Measurements from ENCODE around the gene BACH2. TPM values are rescaled to one million over a fixed set of nuclear protein-coding genes. Genes with fewer than 3 reads are reported as not detected.

Gene BACH2
- total and polyA plus RNA-seq, 10 of the 15 experiments (the other 5 are each of a cell fraction or from before 2014, with no cell fraction given): 0.03 to 0.28 (median 0.04) TPM; not detected in 3

DNA sequence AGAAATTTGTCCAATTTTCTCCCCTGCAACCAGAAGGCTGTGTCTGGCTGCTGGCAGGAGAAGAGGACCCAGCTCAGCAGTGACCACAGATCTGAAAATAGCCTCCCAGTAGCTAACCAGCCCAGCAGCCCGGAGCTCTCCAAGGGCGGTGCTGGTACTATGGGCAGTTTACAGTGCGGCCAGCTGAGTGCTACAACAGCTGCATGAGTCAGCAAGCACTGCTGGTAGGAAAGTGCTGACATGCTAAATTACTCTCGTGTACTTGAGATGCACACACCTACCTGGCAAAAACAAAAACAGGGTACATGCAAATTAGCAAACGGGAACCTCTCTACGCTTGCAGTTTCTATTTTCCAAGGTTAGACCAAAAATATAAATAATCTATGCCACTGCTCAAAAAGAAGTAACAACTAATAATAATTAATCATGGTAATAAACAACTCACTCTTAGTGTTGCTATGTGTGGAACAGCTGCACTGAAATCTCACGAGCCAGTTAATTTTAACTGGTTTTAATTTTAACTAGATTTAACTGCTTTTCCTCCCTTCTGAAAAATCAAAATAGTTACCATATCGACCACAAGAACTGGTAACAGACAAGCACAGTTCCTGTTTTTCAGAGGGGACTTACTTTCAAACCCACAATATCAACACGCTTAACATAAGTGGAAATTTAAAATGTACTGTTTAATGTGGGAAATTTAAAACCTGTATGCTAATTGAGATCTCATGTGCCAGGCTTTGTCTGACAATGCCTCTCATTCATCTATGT, 10.8 kb downstream of the BACH2 start:
- WGBS (ENCODE audit: insufficient coverage, insufficient replicate concordance, low lambda C conversion rate, missing lambda C conversion rate): 1% methylated on average over 9 of the region's 9 CpGs
- Histone ChIP-seq H3K9me3 (replicated peaks; ENCODE audit: control insufficient read depth, insufficient read depth, low read length) (peaks cover 17% of the 10 kb centered on the region), H4K20me1 (ENCODE audit: control insufficient read depth, insufficient read depth) (no peaks in the 10 kb centered on the region), H3K4me3 (peak overlapping the region; percentile 19; the same call in 1 of the 2 replicates), H3K27me3 (replicated peaks in 1 of 2; ENCODE audit: control insufficient read depth in 2 of 2, insufficient read depth in 2 of 2, low read length in 1 of 2) (peaks cover 0 to 3% of the 10 kb centered on the region in 2 experiments; a peak in 1 of 4 replicates), H3K4me1 (ENCODE audit: control insufficient read depth, insufficient read depth, low read length) (peaks cover 24% of the 10 kb centered on the region), H3K36me3 (ENCODE audit: control insufficient read depth in 2 of 2, insufficient read depth in 2 of 2, low read length in 1 of 2) (no peaks in the 10 kb centered on the region), H3K9ac (ENCODE audit: control insufficient read depth, insufficient read depth, low read length) (no peak overlapping the region), H2AFZ (ENCODE audit: control insufficient read depth, low read depth, low read length) (no peak overlapping the region), H3K27ac (ENCODE audit: control insufficient read depth, insufficient read depth) (peak overlapping the region; percentile 68; the same call in 1 of the 2 replicates), H3K4me2 (ENCODE audit: control insufficient read depth, insufficient read depth) (peak overlapping the region; percentile 98), H3K79me2 (ENCODE audit: control insufficient read depth, insufficient read depth, low read length) (no peaks in the 10 kb centered on the region)
- RAD21 ChIA-PET (ENCODE audit: unreplicated experiment): interaction anchor here (1.0 to 2.0 kb wide), 7 partner anchors 12 to 345 kb away, joined by 3 to 13 read pairs (median 5); no protein-coding TSS in a partner anchor
- no TSS peak for BruUV-seq (replicated peaks)
- SMC1A ChIA-PET (ENCODE audit: uncharacterized antibody, unreplicated experiment): interaction anchor here (1.0 to 6.1 kb wide), 6 partner anchors 22 to 193 kb away, joined by 3 to 38 read pairs (median 4); no protein-coding TSS in a partner anchor
- FAIRE-seq (peak; percentile 27), ATAC-seq (peak; percentile 88), DNase-seq (ENCODE audit: low read depth, low spot score) (peak; percentile 71)
- POLR2A ChIA-PET: interaction anchor here (0.5 to 1.0 kb wide), 3 partner anchors 97 to 1635 kb away, joined by 3 read pairs; no protein-coding TSS in a partner anchor
- CTCF ChIA-PET: interaction anchor here (1.2 to 7.5 kb wide), 6 partner anchors 12 to 575 kb away, joined by 3 to 64 read pairs (median 14); no protein-coding TSS in a partner anchor
- in situ Hi-C loops (cut with MboI) (loop anchor here (5.0 to 10.0 kb wide), 2 partner anchors 192 to 451 kb away; no protein-coding TSS in a partner anchor), intact Hi-C loops (cut with micrococcal nuclease; ENCODE audit: unreplicated experiment) (loop anchor here (2.0 to 5.0 kb wide), 4 partner anchors 83 to 187 kb away; no protein-coding TSS in a partner anchor)
- no peak for TF ChIP-seq MYC (IDR thresholded peaks at IDR 0.05; ENCODE audit: insufficient read depth, insufficient read length, insufficient replicate concordance, low read length, severe bottlenecking)
- TF ChIP-seq POU2F2 (IDR thresholded peaks at IDR 0.05; ENCODE audit: borderline replicate concordance, low read depth, low read length): peak; percentile 88; the same call in 2 of the 3 replicates
- peak; percentile 78 to 83; a peak in 3 of 4 replicates for TF ChIP-seq IKZF2 (IDR thresholded peaks at IDR 0.05)
- TF ChIP-seq JUND (IDR thresholded peaks at IDR 0.05; ENCODE audit: low read depth, low read length): 0 out of 2 replicates have a peak, but pooled peaks have one; percentile 32
- peak; percentile 44 for TF ChIP-seq NR2F1 (conservative IDR thresholded peaks at IDR 0.05)
- peak; percentile 29; the same call in 1 of the 2 replicates for TF ChIP-seq LARP7 (IDR thresholded peaks at IDR 0.05)
- TF ChIP-seq ZBTB11 (CRISPR knock-in tag; IDR thresholded peaks at IDR 0.05): no peak
- TF ChIP-seq TBL1XR1 (IDR thresholded peaks at IDR 0.05; ENCODE audit: low read depth, low read length): peak; percentile 80
- TF ChIP-seq ZNF592 (IDR thresholded peaks at IDR 0.05): 0 out of 2 replicates have a peak, but pooled peaks have one; percentile 4
- TF ChIP-seq PAX5 (IDR thresholded peaks at IDR 0.05; ENCODE audit: borderline replicate concordance, low read depth, low read length): 0 out of 2 replicates have a peak, but pooled peaks have one; percentile 26
- peak; percentile 61; the same call in 1 of the 2 replicates for TF ChIP-seq DPF2 (IDR thresholded peaks at IDR 0.05)
